ENCODE measurements around the gene HMOX2. TPM values are rescaled to one million over a fixed set of nuclear protein-coding genes. Genes with fewer than 3 reads are reported as not detected.

The HMOX2 gene
- total and polyA plus RNA-seq, 11 donors = 60.6 to 250 (median 117) TPM

DNA sequence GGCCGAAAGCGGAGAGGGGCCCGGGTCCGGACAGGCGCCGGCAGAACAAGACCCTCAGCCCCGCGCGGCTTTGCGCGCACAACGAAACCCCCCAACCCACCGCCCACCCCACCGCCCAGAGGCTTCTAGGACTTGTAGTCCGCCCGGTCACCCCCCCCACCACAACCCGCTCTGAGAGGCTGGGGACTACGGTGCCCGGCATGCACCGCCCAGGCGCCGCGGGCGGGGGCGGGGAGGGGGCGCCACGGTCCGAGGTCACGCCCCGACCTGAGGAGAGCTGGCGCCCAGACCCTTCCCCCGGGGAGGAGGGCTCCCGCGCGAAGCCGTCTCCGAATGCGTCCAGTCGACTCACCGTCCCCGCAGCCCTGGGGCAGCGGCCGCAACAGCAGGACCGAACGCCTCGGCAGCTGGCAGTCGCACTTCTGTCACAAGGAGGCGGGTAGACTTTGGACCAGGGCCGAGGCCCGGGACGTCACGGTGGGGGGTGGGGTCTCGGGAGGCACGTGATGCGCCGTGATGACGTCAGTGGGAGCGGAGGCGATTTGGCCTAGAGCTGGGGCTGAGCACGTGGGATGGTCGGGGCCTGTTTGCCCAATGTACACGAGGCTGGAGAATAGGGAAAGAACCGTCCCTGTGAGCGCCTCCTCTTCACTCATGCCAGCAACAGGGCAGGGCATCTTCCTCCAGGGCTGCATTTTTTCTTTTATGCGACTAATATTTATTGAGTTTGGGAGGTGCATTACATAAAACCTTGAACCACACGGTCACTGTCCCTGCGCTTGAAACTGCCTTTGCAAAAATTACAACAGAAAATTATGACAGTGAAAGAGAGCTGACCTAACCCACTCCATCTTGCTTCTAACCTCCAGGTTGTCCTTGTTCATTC lies 62.4 kb downstream of the HMOX2 start, which contains the start of gene CDIP1:
Gene CDIP1 (minus strand): TSS at position 424 of the 886 bp plus-strand sequence. CDS start 24,643 bp downstream, outside the sequence.
- DNase-seq (peak; percentile 96 to 98 (median 98)), ATAC-seq (peak; percentile 92 to 97 (median 96))
- Histone ChIP-seq H3K9me3 (peaks cover 0 to 17% (median 8%) of the 10 kb centered on the region in 12 donors), H3K27me3 (no peaks in the 10 kb centered on the region), H3K36me3 (no peaks in the 10 kb centered on the region), H3K4me1 (peaks cover 0 to 40% (median 17%) of the 10 kb centered on the region in 12 donors), H3K4me3 (peak within 1 kb of the TSS; percentile 69 to 97 (median 86)), H3K27ac (peak within 1 kb of the TSS; percentile 70 to 99 (median 92))
- TF ChIP-seq POLR2A (IDR thresholded peaks at IDR 0.05) (peak; percentile 61 to 92), CTCF (IDR thresholded peaks at IDR 0.05) (peak in 4 of 12 donors; percentile 8 to 28 (median 13))
- intact Hi-C loops (cut with DNase I) = loop anchor here in 2 of 10 donors (5.0 kb wide), 3 partner anchors 61 to 111 kb away; partner anchors contain the start of genes DNAJA3 (in 1 of the 2) and HMOX2 (in 1 of the 2)
- 4 to 13% (median 7%) methylated on average over 25 to 67 of the region's 67 CpGs for WGBS, 4 donors

- Histone ChIP-seq H3K27me3 (no peaks in the 10 kb centered on the region), H3K9me3 (peaks cover 0 to 17% (median 8%) of the 10 kb centered on the region in 12 donors), H3K4me1 (peaks cover 0 to 29% (median 11%) of the 10 kb centered on the region in 12 donors), H3K36me3 (no peaks in the 10 kb centered on the region), H3K27ac (no peak overlapping the region), H3K4me3 (no peak overlapping the region)
- TF ChIP-seq CTCF (IDR thresholded peaks at IDR 0.05) = no peak
- TF ChIP-seq POLR2A (IDR thresholded peaks at IDR 0.05) = no peak
- ATAC-seq (no peak), DNase-seq (no peak)
- intact Hi-C loops (cut with DNase I) = loop anchor here in 3 of 10 donors (5.0 kb wide), 4 partner anchors 32 to 112 kb away; partner anchors contain the start of genes DNAJA3 (in 1 of the 3) and HMOX2 (in 1 of the 3)
- WGBS, 4 donors = 94 to 97% (median 97%) methylated on average over 2 of the region's 2 CpGs
These were observed 63.6 kb downstream of the HMOX2 start for GRCh38 chr16:4539716-4540284.

- Histone ChIP-seq H3K27ac (no peak overlapping the region), H3K27me3 (no peaks in the 10 kb centered on the region), H3K4me1 (no peaks in the 10 kb centered on the region), H3K9me3 (peaks cover 0 to 9% (median 5%) of the 10 kb centered on the region in 12 donors), H3K4me3 (no peak overlapping the region), H3K36me3 (no peaks in the 10 kb centered on the region)
- DNase-seq (peak in 1 of 5 donors; percentile 9), ATAC-seq (no peak)
- 74 to 82% (median 77%) methylated on average over 8 of the region's 8 CpGs for WGBS, 4 donors
- intact Hi-C loops (cut with DNase I) = loop anchor here in 1 of 10 donors (5.0 kb wide), 1 partner anchor 37 kb away; no protein-coding TSS in a partner anchor
- TF ChIP-seq CTCF (IDR thresholded peaks at IDR 0.05) (no peak), POLR2A (IDR thresholded peaks at IDR 0.05) (no peak)
These were observed 68.3 kb downstream of the HMOX2 start for GRCh38 chr16:4544473-4544872.

Measured in heart left ventricle (tissue), 16 donors.